ENCODE measurements around the gene ZNF568. TPM values are rescaled to one million over a fixed set of nuclear protein-coding genes. Genes with fewer than 3 reads are reported as not detected.

ZNF568 gene
- polyA plus RNA-seq, 2 of the 4 experiments (the other 2 are of a cell fraction): 1.0 to 4.9 TPM

DNA sequence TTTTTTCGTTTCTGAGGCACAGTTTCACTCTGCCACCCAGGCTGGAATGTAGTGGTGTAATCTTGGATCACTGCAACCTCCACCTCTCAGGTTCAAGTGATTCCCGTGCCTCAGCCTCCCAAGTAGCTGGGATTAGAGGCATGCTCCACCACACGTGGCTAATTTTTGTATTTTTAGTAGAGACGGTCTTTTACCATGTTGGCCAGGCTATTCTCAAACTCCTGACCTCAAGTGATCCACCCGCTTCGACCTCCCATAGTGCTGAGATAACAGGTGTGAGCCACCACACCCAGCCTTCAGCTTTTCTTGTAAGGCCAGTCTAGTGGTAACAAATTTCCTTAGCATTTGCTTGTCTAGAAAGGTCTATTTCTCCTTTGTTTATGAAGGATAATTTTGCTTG lies 46.2 kb downstream of the ZNF568 start:
- TF ChIP-seq RNF2 (IDR thresholded peaks at IDR 0.05; ENCODE audit: borderline replicate concordance, low read depth) (no peak), EP300 (IDR thresholded peaks at IDR 0.05) (no peak), NR3C1 (IDR thresholded peaks at IDR 0.05) (no peak), CEBPB (IDR thresholded peaks at IDR 0.05) (no peak), EHMT2 (IDR thresholded peaks at IDR 0.05; ENCODE audit: low read depth) (no peak), HDAC2 (IDR thresholded peaks at IDR 0.05) (no peak), HOXA7 (CRISPR knock-in tag; IDR thresholded peaks at IDR 0.05) (no peak), FOSL2 (IDR thresholded peaks at IDR 0.05) (no peak), FOSL2 (CRISPR knock-in tag; IDR thresholded peaks at IDR 0.05) (no peak), POLR2A (IDR thresholded peaks at IDR 0.05; ENCODE audit: low read length) (no peak), ZFP36 (IDR thresholded peaks at IDR 0.05; ENCODE audit: borderline replicate concordance, partially characterized antibody) (no peak), CBX2 (IDR thresholded peaks at IDR 0.05; ENCODE audit: borderline replicate concordance, low read depth) (no peak), NFE2L2 (conservative IDR thresholded peaks at IDR 0.05; ENCODE audit: low read length) (no peak), KDM5A (IDR thresholded peaks at IDR 0.05) (no peak), GATA3 (IDR thresholded peaks at IDR 0.05; ENCODE audit: borderline replicate concordance) (no peak), ESRRA (IDR thresholded peaks at IDR 0.05; ENCODE audit: borderline replicate concordance, low read length) (no peak), MAZ (IDR thresholded peaks at IDR 0.05; ENCODE audit: borderline replicate concordance, low read depth, low read length) (no peak), RCOR1 (IDR thresholded peaks at IDR 0.05; ENCODE audit: low read depth, low read length) (no peak), RFX5 (IDR thresholded peaks at IDR 0.05) (no peak)
- TF ChIP-seq, protein P1, sequence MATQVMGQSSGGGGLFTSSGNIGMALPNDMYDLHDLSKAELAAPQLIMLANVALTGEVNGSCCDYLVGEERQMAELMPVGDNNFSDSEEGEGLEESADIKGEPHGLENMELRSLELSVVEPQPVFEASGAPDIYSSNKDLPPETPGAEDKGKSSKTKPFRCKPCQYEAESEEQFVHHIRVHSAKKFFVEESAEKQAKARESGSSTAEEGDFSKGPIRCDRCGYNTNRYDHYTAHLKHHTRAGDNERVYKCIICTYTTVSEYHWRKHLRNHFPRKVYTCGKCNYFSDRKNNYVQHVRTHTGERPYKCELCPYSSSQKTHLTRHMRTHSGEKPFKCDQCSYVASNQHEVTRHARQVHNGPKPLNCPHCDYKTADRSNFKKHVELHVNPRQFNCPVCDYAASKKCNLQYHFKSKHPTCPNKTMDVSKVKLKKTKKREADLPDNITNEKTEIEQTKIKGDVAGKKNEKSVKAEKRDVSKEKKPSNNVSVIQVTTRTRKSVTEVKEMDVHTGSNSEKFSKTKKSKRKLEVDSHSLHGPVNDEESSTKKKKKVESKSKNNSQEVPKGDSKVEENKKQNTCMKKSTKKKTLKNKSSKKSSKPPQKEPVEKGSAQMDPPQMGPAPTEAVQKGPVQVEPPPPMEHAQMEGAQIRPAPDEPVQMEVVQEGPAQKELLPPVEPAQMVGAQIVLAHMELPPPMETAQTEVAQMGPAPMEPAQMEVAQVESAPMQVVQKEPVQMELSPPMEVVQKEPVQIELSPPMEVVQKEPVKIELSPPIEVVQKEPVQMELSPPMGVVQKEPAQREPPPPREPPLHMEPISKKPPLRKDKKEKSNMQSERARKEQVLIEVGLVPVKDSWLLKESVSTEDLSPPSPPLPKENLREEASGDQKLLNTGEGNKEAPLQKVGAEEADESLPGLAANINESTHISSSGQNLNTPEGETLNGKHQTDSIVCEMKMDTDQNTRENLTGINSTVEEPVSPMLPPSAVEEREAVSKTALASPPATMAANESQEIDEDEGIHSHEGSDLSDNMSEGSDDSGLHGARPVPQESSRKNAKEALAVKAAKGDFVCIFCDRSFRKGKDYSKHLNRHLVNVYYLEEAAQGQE (IDR thresholded peaks at IDR 0.05): no peak
- TF ChIP-seq, protein P2, sequence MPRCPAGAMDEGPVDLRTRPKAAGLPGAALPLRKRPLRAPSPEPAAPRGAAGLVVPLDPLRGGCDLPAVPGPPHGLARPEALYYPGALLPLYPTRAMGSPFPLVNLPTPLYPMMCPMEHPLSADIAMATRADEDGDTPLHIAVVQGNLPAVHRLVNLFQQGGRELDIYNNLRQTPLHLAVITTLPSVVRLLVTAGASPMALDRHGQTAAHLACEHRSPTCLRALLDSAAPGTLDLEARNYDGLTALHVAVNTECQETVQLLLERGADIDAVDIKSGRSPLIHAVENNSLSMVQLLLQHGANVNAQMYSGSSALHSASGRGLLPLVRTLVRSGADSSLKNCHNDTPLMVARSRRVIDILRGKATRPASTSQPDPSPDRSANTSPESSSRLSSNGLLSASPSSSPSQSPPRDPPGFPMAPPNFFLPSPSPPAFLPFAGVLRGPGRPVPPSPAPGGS (IDR thresholded peaks at IDR 0.05): no peak
- Histone ChIP-seq H3K27ac (no peak overlapping the region), H3K4me2 (no peak overlapping the region), H3K4me3 (no peak overlapping the region), H3K9me3 (peaks cover 78% of the 10 kb centered on the region), H3K4me1 (no peaks in the 10 kb centered on the region)
- 24% methylated on average over 6 of the region's 6 CpGs for WGBS (ENCODE audit: missing lambda C conversion rate)
- DNase-seq (ENCODE audit: low read depth in 1 of 2, low spot score in 1 of 2): no peak
- POLR2A ChIA-PET: no interaction called here
- ATAC-seq: no peak
- FAIRE-seq: no peak
- CTCF ChIA-PET: interaction anchor here (0.6 to 0.7 kb wide), 2 partner anchors 516 to 522 kb away, joined by 3 to 5 read pairs; no protein-coding TSS in a partner anchor

DNA sequence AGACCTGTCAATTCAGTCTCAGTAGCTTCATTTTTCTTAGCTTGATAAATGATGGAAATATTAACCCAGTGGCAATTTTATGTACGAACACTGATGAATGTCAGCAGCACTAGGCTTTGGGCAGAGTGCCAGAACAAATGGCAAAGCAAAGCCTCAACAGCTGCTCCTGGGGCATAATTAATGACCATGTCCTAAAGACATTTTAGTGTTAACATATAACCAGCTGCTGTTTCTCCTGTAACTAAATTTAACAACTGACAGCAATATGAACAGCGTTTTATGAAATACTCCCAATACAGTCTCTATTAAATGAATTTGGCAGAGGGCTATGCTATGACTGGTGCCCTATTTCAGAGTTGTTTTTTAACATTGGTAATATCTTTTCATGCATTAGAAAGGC lies 47.1 kb downstream of the ZNF568 start:
- H3K27ac ChIP-seq: no peak overlapping the region
- H3K4me2 ChIP-seq: no peak overlapping the region
- ATAC-seq (no peak), FAIRE-seq (no peak), DNase-seq (ENCODE audit: low read depth in 1 of 2, low spot score in 1 of 2) (no peak)
- 12% methylated on average over 2 of the region's 2 CpGs for WGBS (ENCODE audit: missing lambda C conversion rate)
- POLR2A ChIA-PET: no interaction called here
- H3K9me3 ChIP-seq: peaks cover 78% of the 10 kb centered on the region
- H3K4me3 ChIP-seq: no peak overlapping the region
- no peaks in the 10 kb centered on the region for H3K4me1 ChIP-seq
- TF ChIP-seq RFX5 (IDR thresholded peaks at IDR 0.05) (no peak), RNF2 (IDR thresholded peaks at IDR 0.05; ENCODE audit: borderline replicate concordance, low read depth) (no peak), ZC3H11A (IDR thresholded peaks at IDR 0.05) (no peak), EP300 (IDR thresholded peaks at IDR 0.05) (no peak), RARB (CRISPR knock-in tag; IDR thresholded peaks at IDR 0.05) (no peak), CBX8 (IDR thresholded peaks at IDR 0.05) (no peak), JUN (IDR thresholded peaks at IDR 0.05) (no peak), NFE2L2 (conservative IDR thresholded peaks at IDR 0.05; ENCODE audit: low read length) (no peak)
- TF ChIP-seq, protein P2 (IDR thresholded peaks at IDR 0.05): no peak
- CTCF ChIA-PET: no interaction called here

Data from A549 (cell line).